Activated CD8-positive, alpha-beta memory T cell treated with anti-CD3 and anti-CD28 coated beads for 1 hour (primary cell): ENCODE data around the gene FLCN.
"Not testable (repeated sequence)": the region's sequence is repeated elsewhere in the genome, so short reads cannot be mapped to it uniquely, and the experiment has no call there.

ENCODE experiments used
- DNase-seq, 2 donors: peaks; one replicate each; pipeline ENCODE4 v3.0.0-alpha.2; 2020; ENCODE audit warnings: low read depth in 1 of 2; ENCODE audit errors: extremely low read depth in 1 of 2

The FLCN gene

GRCh38 chr17:17214646-17215436 is 22.1 kb downstream of the FLCN start:
- no peak for DNase-seq

- no peak for DNase-seq
These were observed 23.2 kb downstream of the FLCN start for GRCh38 chr17:17213775-17214174.

- no peak for DNase-seq
These were observed 29.0 kb downstream of the FLCN start for GRCh38 chr17:17207998-17208397.

- DNase-seq, result no peak
These were observed 30.0 kb downstream of the FLCN start for GRCh38 chr17:17206913-17207335.

- peak; percentile 74 to 81 for DNase-seq
These were observed 30.6 kb downstream of the FLCN start, which contains the start of gene PLD6 for GRCh38 chr17:17206124-17206912. Gene PLD6, minus strand, starts transcription at chr17:17206333. Its CDS starts 47 bp downstream, at chr17:17206286.

GRCh38 chr17:17205368-17206123 is 31.4 kb downstream of the FLCN start:
- peak in 1 of 2 donors; percentile 22 for DNase-seq

- no peak for DNase-seq
These were observed 32.2 kb downstream of the FLCN start for GRCh38 chr17:17204635-17205231.

GRCh38 chr17:17204041-17204591 is 32.9 kb downstream of the FLCN start:
- no peak for DNase-seq

- no peak for DNase-seq
These were observed 33.7 kb downstream of the FLCN start for GRCh38 chr17:17203173-17203730.

GRCh38 chr17:17201907-17202306 is 35.1 kb downstream of the FLCN start:
- DNase-seq, result no peak

- no peak for DNase-seq
These were observed 35.7 kb downstream of the FLCN start for GRCh38 chr17:17201271-17201670.

- DNase-seq, result no peak
These were observed 36.1 kb downstream of the FLCN start for GRCh38 chr17:17200831-17201230.

GRCh38 chr17:17200311-17200710 is 36.7 kb downstream of the FLCN start:
- DNase-seq, result no peak

- no peak for DNase-seq
These were observed 38.7 kb downstream of the FLCN start for GRCh38 chr17:17198281-17198680.

GRCh38 chr17:17196776-17197175 is 40.2 kb downstream of the FLCN start:
- no peak for DNase-seq

- DNase-seq, result not testable (repeated sequence)
These were observed 41.5 kb downstream of the FLCN start for GRCh38 chr17:17195466-17195865.

GRCh38 chr17:17191961-17192381 is 45.0 kb downstream of the FLCN start:
- DNase-seq, result no peak

- DNase-seq, result no peak
These were observed 45.6 kb downstream of the FLCN start for GRCh38 chr17:17191346-17191792.

GRCh38 chr17:17190188-17190587 is 46.8 kb downstream of the FLCN start:
- no peak for DNase-seq

- no peak for DNase-seq
These were observed 47.4 kb downstream of the FLCN start for GRCh38 chr17:17189559-17189958.
